ENCODE measurements around the gene FANCD2. TPM values are rescaled to one million over a fixed set of nuclear protein-coding genes. Genes with fewer than 3 reads are reported as not detected.

The FANCD2 gene
- total and polyA plus RNA-seq, 4 donors = 0.76 to 24.6 (median 0.84) TPM

DNA sequence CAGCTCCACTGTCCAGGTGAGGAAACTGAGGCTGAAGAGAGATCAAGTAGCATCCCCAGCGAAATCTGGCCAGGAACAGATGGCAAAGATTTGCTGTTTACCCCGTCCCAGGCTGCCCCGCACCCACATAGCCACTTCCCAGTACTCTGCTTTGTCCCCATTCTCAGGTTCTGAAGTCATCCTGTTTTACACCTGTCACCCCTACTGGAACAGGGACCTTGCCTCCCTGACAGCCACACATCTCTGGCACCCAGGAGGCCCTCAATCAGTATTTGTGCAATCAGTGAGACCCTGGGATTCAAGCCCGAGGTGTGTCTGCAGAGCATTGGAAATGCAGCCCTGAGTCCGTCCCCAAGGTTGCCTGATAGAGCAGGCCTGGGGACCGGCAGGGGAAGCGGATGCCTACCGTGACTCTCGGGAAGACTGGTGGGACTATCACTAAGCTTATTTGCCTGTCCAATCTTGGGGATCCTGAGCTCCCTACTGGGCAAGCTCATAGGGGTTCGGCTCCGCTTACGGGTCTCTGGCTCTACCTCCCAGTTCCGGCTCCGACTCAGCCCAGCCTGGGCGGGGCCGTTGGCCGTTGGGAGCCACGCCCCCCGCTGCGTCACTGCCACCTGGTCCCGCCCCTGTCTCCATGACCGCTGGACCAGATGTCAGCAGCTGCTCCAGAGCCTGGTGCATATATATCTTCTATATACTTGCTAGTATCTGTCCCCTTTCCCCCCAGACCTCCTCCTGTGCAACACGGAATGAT, 17.5 kb upstream of the FANCD2 start (continued):
- TF ChIP-seq CTCF (IDR thresholded peaks at IDR 0.05; ENCODE audit: low read depth, low read length, missing input control) = no peak
- no peak for TF ChIP-seq GABPA (IDR thresholded peaks at IDR 0.05 in 1 of 2, conservative IDR thresholded peaks at IDR 0.05 in 1 of 2)
- no peak for TF ChIP-seq RAD21 (IDR thresholded peaks at IDR 0.05)

- Histone ChIP-seq H3K27me3 (ENCODE audit: control insufficient read depth in 4 of 4, insufficient read depth in 4 of 4, low read length in 3 of 4) (no peaks in the 10 kb centered on the region), H3K4me1 (ENCODE audit: control insufficient read depth in 4 of 4, insufficient read depth in 4 of 4, low read length in 3 of 4) (peaks cover 16 to 39% (median 29%) of the 10 kb centered on the region in 4 donors), H3K9me3 (ENCODE audit: control insufficient read depth in 4 of 4, low read length in 3 of 4) (no peaks in the 10 kb centered on the region), H3K27ac (ENCODE audit: low read depth in 1 of 2, low read length in 2 of 2) (no peak overlapping the region), H3K36me3 (ENCODE audit: control insufficient read depth in 4 of 4, insufficient read depth in 3 of 4, low read depth in 1 of 4, low read length in 3 of 4) (no peaks in the 10 kb centered on the region), H3K9ac (ENCODE audit: low read depth in 1 of 2, low read length in 2 of 2) (no peak overlapping the region), H3K4me3 (ENCODE audit: low read depth in 1 of 3, low read length in 3 of 3) (peak overlapping the region; percentile 18 to 60 (median 32))
- no peak for TF ChIP-seq HNF4A (conservative IDR thresholded peaks at IDR 0.05)
- DNase-seq (ENCODE audit: low spot score) = no peak
- 11% methylated on average over 9 of the region's 9 CpGs for WGBS
Observed at GRCh38 chr3:10010421-10010877, 15.8 kb upstream of the FANCD2 start.

DNA sequence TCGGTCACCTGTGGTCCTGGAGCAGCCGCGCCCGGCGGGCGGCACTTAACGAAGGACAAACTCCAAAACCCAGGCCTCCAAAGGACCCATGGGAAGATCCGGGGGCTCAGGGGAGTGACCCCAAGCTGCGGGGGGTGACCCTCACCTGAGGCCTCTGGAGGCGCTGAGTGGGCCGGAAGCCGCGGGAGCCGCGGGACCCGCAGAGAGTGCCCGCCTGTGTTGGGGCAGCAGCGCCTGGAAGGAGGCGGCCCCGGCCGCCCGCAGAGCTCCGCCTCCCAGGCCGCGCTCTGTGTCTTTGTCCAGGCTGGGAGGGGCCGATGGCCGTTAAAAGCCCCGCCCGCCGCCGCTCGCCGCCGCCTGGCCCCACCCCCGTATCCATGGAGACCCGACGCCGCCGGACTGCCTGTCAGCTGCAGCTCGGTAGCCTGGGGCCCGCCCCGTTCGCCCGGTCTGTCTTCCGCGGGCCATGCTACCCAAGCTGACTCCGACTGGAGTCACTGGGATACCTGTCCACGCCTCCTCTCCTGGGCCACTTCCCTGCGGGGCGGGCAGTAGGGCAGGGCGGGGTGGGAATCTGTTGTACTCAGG, 15.3 kb upstream of the FANCD2 start:
- no peak for TF ChIP-seq JUND (IDR thresholded peaks at IDR 0.05)
- no peak for TF ChIP-seq FOXA1 (IDR thresholded peaks at IDR 0.05)
- TF ChIP-seq FOXA2 (IDR thresholded peaks at IDR 0.05) = no peak
- no peak for TF ChIP-seq SP1 (IDR thresholded peaks at IDR 0.05)
- no peak for TF ChIP-seq HNF4G (IDR thresholded peaks at IDR 0.05)
- TF ChIP-seq TAF1 (conservative IDR thresholded peaks at IDR 0.05) = no peak
- TF ChIP-seq RAD21 (IDR thresholded peaks at IDR 0.05) = no peak
- no peak for TF ChIP-seq NR2F2 (IDR thresholded peaks at IDR 0.05)
- TF ChIP-seq ATF3 (IDR thresholded peaks at IDR 0.05) = no peak
- no peak for TF ChIP-seq CTCF (IDR thresholded peaks at IDR 0.05; ENCODE audit: low read depth, low read length, missing input control)
- TF ChIP-seq YY1 (IDR thresholded peaks at IDR 0.05) = no peak
- no peak for TF ChIP-seq MAX (IDR thresholded peaks at IDR 0.05)
- Histone ChIP-seq H3K27ac (ENCODE audit: low read depth in 1 of 2, low read length in 2 of 2) (no peak overlapping the region), H3K36me3 (ENCODE audit: control insufficient read depth in 4 of 4, insufficient read depth in 3 of 4, low read depth in 1 of 4, low read length in 3 of 4) (no peaks in the 10 kb centered on the region), H3K4me1 (ENCODE audit: control insufficient read depth in 4 of 4, insufficient read depth in 4 of 4, low read length in 3 of 4) (peaks cover 15 to 37% (median 27%) of the 10 kb centered on the region in 4 donors), H3K4me3 (ENCODE audit: low read depth in 1 of 3, low read length in 3 of 3) (peak overlapping the region; percentile 18 to 60 (median 32)), H3K9ac (ENCODE audit: low read depth in 1 of 2, low read length in 2 of 2) (no peak overlapping the region), H3K27me3 (ENCODE audit: control insufficient read depth in 4 of 4, insufficient read depth in 4 of 4, low read length in 3 of 4) (no peaks in the 10 kb centered on the region), H3K9me3 (ENCODE audit: control insufficient read depth in 4 of 4, low read length in 3 of 4) (no peaks in the 10 kb centered on the region)
- DNase-seq (ENCODE audit: low spot score) = peak; percentile 99
- WGBS = under 1% methylated on average over 51 of the region's 51 CpGs
